GM04504 (cell line): ENCODE data around the gene OCA2.
A peak's percentile ranks its signal among the peaks of the same experiment; 100 is the strongest.
"Not testable (repeated sequence)": the region's sequence is repeated elsewhere in the genome, so short reads cannot be mapped to it uniquely, and the experiment has no call there.

Experiments
- DNase-seq: peaks from one replicate; pipeline ENCODE4 v3.0.0-alpha.2; 2012; ENCODE audit warnings: low read depth

Gene OCA2

GRCh38 chr15:28098766-28099554 lies at the start of gene OCA2:
OCA2 (minus strand) TSS chr15:28099315; CDS start chr15:28081874, 17,441 bp downstream.
- DNase-seq: no peak

- no peak for DNase-seq
These were observed 48.7 kb upstream of the OCA2 start for GRCh38 chr15:28147801-28148200.

GRCh38 chr15:28145419-28145818 lies 46.3 kb upstream of the OCA2 start:
- DNase-seq: not testable (repeated sequence)

GRCh38 chr15:28140062-28140461 lies 40.9 kb upstream of the OCA2 start:
- no peak for DNase-seq

- not testable (repeated sequence) for DNase-seq
These were observed 38.4 kb upstream of the OCA2 start for GRCh38 chr15:28137408-28138039.

- not testable (repeated sequence) for DNase-seq
These were observed 37.3 kb upstream of the OCA2 start for GRCh38 chr15:28136236-28136904.

- no peak for DNase-seq
These were observed 34.2 kb upstream of the OCA2 start for GRCh38 chr15:28133281-28133680.

- no peak for DNase-seq
These were observed 33.6 kb upstream of the OCA2 start for GRCh38 chr15:28132524-28133275.

- no peak for DNase-seq
These were observed 32.8 kb upstream of the OCA2 start for GRCh38 chr15:28131946-28132345.

- no peak for DNase-seq
These were observed 32.3 kb upstream of the OCA2 start for GRCh38 chr15:28131400-28131799.

- no peak for DNase-seq
These were observed 31.5 kb upstream of the OCA2 start for GRCh38 chr15:28130651-28131050.

- DNase-seq: no peak
These were observed 30.2 kb upstream of the OCA2 start for GRCh38 chr15:28129231-28129848.

- DNase-seq: no peak
These were observed 28.9 kb upstream of the OCA2 start for GRCh38 chr15:28128031-28128430.

GRCh38 chr15:28127036-28127435 lies 27.9 kb upstream of the OCA2 start:
- no peak for DNase-seq

GRCh38 chr15:28125673-28126651 lies 26.8 kb upstream of the OCA2 start:
- DNase-seq: no peak

- DNase-seq: no peak
These were observed 25.7 kb upstream of the OCA2 start for GRCh38 chr15:28124841-28125240.

- DNase-seq: peak; percentile 50
These were observed 24.4 kb upstream of the OCA2 start for GRCh38 chr15:28123408-28124023.

- DNase-seq: no peak
These were observed 23.2 kb upstream of the OCA2 start for GRCh38 chr15:28122038-28122949.

- DNase-seq: not testable (repeated sequence)
These were observed 22.5 kb upstream of the OCA2 start for GRCh38 chr15:28121577-28121976.
